ENCODE results near the gene C1QTNF3.

- TF ChIP-seq POLR2A (IDR thresholded peaks at IDR 0.05) (no peak), CTCF (IDR thresholded peaks at IDR 0.05) (peak in 1 of 4 experiments; percentile 15), POLR2AphosphoS5 (IDR thresholded peaks at IDR 0.05) (no peak), EP300 (IDR thresholded peaks at IDR 0.05) (no peak)
Observed at GRCh38 chr5:34041247-34041972, 1.6 kb downstream of the C1QTNF3 start.
